H1 (cell line): Measurements from ENCODE around the gene DOC2A. TPM values are rescaled to one million over a fixed set of nuclear protein-coding genes. Genes with fewer than 3 reads are reported as not detected.

Source experiments
- CTCF ChIA-PET: fragments of 300-600 bp; sonication (Branson Sonifier 250); formaldehyde crosslinking; loops from one replicate; lab custom pipeline; 2021; ENCODE audit not compliant: partially characterized antibody; lab: Charles Lee
- POLR2A ChIA-PET: fragments of 300-600 bp; sonication (Branson Sonifier 250); formaldehyde crosslinking; loops from one replicate; lab custom pipeline; 2021; ENCODE audit warnings: inconsistent platforms; ENCODE audit not compliant: partially characterized antibody; lab: Charles Lee
- DNase-seq, 2 experiments: peaks; one replicate each; pipeline versions ENCODE4 v3.0.0 to v3.0.0-alpha.2; 2010 to 2022; ENCODE audit warnings: low spot score in 2 of 2, low read depth in 1 of 2, mixed read lengths in 1 of 2
- FAIRE-seq: peaks from 2 replicates; lab custom pipeline; 2011; peaks lifted over from hg19 to GRCh38; lab: Jason Lieb, UNC
- H2AFZ ChIP-seq: 2 replicates; pipeline ENCODE4 v1.8.1; 2012; ENCODE audit warnings: low read length, inconsistent platforms
- H2AK5ac ChIP-seq: 2 replicates; pipeline ENCODE4 v1.6.1; 2013; ENCODE audit warnings: low read depth, low read length
- H2BK120ac ChIP-seq: replicated peaks from 2 replicates; pipeline ENCODE3; 2013; ENCODE audit warnings: low read depth, low read length, inconsistent platforms
- H2BK12ac ChIP-seq: 2 replicates; pipeline ENCODE4 v1.6.1; 2013; ENCODE audit warnings: low read depth, low read length
- H2BK15ac ChIP-seq: 2 replicates; pipeline ENCODE4 v1.6.1; 2013; ENCODE audit warnings: low read length
- H2BK20ac ChIP-seq: 2 replicates; pipeline ENCODE4 v1.6.1; 2013; ENCODE audit warnings: low read length
- H2BK5ac ChIP-seq: 2 replicates; pipeline ENCODE4 v1.6.1; 2013; ENCODE audit warnings: low read depth, low read length
- H3K14ac ChIP-seq: 2 replicates; pipeline ENCODE4 v1.6.1; 2013; ENCODE audit warnings: inconsistent platforms; ENCODE audit not compliant: insufficient read length
- H3K18ac ChIP-seq: 2 replicates; pipeline ENCODE4 v1.6.1; 2013; ENCODE audit warnings: low read length; ENCODE audit errors: extremely low read depth
- H3K23ac ChIP-seq: 2 replicates; pipeline ENCODE4 v1.6.1; 2013; ENCODE audit warnings: inconsistent platforms; ENCODE audit not compliant: insufficient read length
- H3K23me2 ChIP-seq: 2 replicates; pipeline ENCODE4 v1.6.1; 2013; ENCODE audit warnings: low read depth, low read length
- H3K27ac ChIP-seq: 2 replicates; pipeline ENCODE4 v1.6.1; 2011; ENCODE audit warnings: low read depth, low read length, inconsistent platforms
- H3K27me3 ChIP-seq, 4 experiments: replicated peaks in 1 of 4; 1 replicate in 1 of 4; 2 replicates in 3 of 4; pipeline versions ENCODE4 v1.6.1 to v1.8.1; 2011 to 2013; ENCODE audit warnings: low read length in 3 of 4, mild to moderate bottlenecking in 3 of 4, inconsistent platforms in 2 of 4, mixed read lengths in 2 of 4, moderate library complexity in 1 of 4; ENCODE audit not compliant: control insufficient read depth in 3 of 4, insufficient read depth in 3 of 4; ENCODE audit errors: extremely low read depth in 1 of 4
- H3K36me3 ChIP-seq, 4 experiments: 2 replicates each; pipeline versions ENCODE4 v1.6.1 to v1.8.1; 2011 to 2013; ENCODE audit warnings: mild to moderate bottlenecking in 4 of 4, low read length in 3 of 4, moderate library complexity in 2 of 4, control low read depth in 1 of 4, inconsistent platforms in 1 of 4; ENCODE audit not compliant: insufficient read depth in 4 of 4, control insufficient read depth in 2 of 4
- H3K4ac ChIP-seq: replicated peaks from 2 replicates; pipeline ENCODE3; 2013; ENCODE audit warnings: low read length, low read depth, mixed read lengths, inconsistent platforms; ENCODE audit not compliant: insufficient read length
- H3K4me1 ChIP-seq, 4 experiments: replicated peaks in 1 of 4; 1 replicate in 1 of 4; 2 replicates in 3 of 4; pipeline versions ENCODE4 v1.6.1 to v1.8.1; 2011 to 2013; ENCODE audit warnings: low read length in 3 of 4, inconsistent platforms in 2 of 4, mixed read lengths in 1 of 4; ENCODE audit not compliant: insufficient read depth in 4 of 4, control insufficient read depth in 3 of 4
- H3K4me2 ChIP-seq, 2 experiments: 2 replicates each; pipeline versions ENCODE4 v1.6.1 to v1.8.1; 2011 to 2013; ENCODE audit warnings: low read depth in 2 of 2, low read length in 2 of 2, control low read depth in 1 of 2, inconsistent platforms in 1 of 2, mild to moderate bottlenecking in 1 of 2; ENCODE audit not compliant: insufficient read depth in 1 of 2
- H3K4me3 ChIP-seq, 4 experiments: fragments of 200-600, 300-600 bp in 1 of 4; sonication (generic), shearing (Covaris generic), sonication (Bioruptor Twin) in 1 of 4; 2 replicates each; pipeline versions ENCODE4 v1.5.1 to v1.8.1; 2011 to 2016; ENCODE audit warnings: low read length in 4 of 4, low read depth in 3 of 4, control low read depth in 2 of 4, inconsistent platforms in 2 of 4, mild to moderate bottlenecking in 2 of 4, mixed read lengths in 1 of 4, moderate library complexity in 1 of 4; ENCODE audit not compliant: insufficient read depth in 2 of 4; ENCODE audit errors: extremely low read depth in 1 of 4
- H3K56ac ChIP-seq: replicated peaks from 2 replicates; pipeline ENCODE3; 2013; ENCODE audit warnings: low read depth, mild to moderate bottlenecking, mixed read lengths, low read length, inconsistent platforms; ENCODE audit not compliant: insufficient read length
- H3K79me1 ChIP-seq: 2 replicates; pipeline ENCODE4 v1.6.1; 2013; ENCODE audit warnings: low read depth, low read length, control low read depth
- H3K79me2 ChIP-seq, 2 experiments: 2 replicates each; pipeline versions ENCODE4 v1.6.1 to v1.8.1; 2012 to 2013; ENCODE audit warnings: low read length in 2 of 2, mild to moderate bottlenecking in 2 of 2, inconsistent platforms in 1 of 2; ENCODE audit not compliant: insufficient read depth in 2 of 2, control insufficient read depth in 1 of 2
- H3K9ac ChIP-seq, 4 experiments: replicated peaks in 1 of 4; 1 replicate in 1 of 4; 2 replicates in 3 of 4; pipeline versions ENCODE4 v1.6.1 to v1.8.1; 2011 to 2013; ENCODE audit warnings: low read depth in 3 of 4, low read length in 3 of 4, control low read depth in 2 of 4, mild to moderate bottlenecking in 2 of 4, moderate library complexity in 2 of 4, inconsistent platforms in 1 of 4; ENCODE audit errors: extremely low read depth in 1 of 4
- H3K9me3 ChIP-seq, 2 experiments: 2 replicates each; pipeline versions ENCODE4 v1.6.1 to v1.8.1; 2012 to 2013; ENCODE audit warnings: mild to moderate bottlenecking in 2 of 2, moderate library complexity in 2 of 2, control low read depth in 1 of 2, inconsistent platforms in 1 of 2, low read depth in 1 of 2, low read length in 1 of 2, mixed read lengths in 1 of 2; ENCODE audit not compliant: insufficient read depth in 2 of 2
- H4K20me1 ChIP-seq, 2 experiments: replicated peaks in 1 of 2; 2 replicates each; pipeline versions ENCODE3 to v1.8.1; 2011 to 2013; ENCODE audit warnings: inconsistent platforms in 2 of 2, low read length in 2 of 2, mild to moderate bottlenecking in 1 of 2; ENCODE audit not compliant: insufficient read depth in 2 of 2, control insufficient read depth in 1 of 2
- H4K5ac ChIP-seq: 2 replicates; pipeline ENCODE4 v1.6.1; 2013; ENCODE audit warnings: low read length, low read depth, mixed read lengths, inconsistent platforms; ENCODE audit not compliant: insufficient read length
- H4K8ac ChIP-seq: 2 replicates; pipeline ENCODE4 v1.8.0; 2013; ENCODE audit warnings: mild to moderate bottlenecking, moderate library complexity, low read length, inconsistent platforms; ENCODE audit not compliant: insufficient read depth; ENCODE audit errors: extremely low read depth
- H4K91ac ChIP-seq: replicated peaks from 2 replicates; pipeline ENCODE3; 2013; ENCODE audit warnings: low read length, mixed read lengths, inconsistent platforms; ENCODE audit not compliant: insufficient read length
- CHD1 ChIP-seq: IDR thresholded peaks from 2 replicates; pipeline ENCODE4 v1.6.1; 2012; ENCODE audit warnings: low read depth, low read length, improper control_type of control experiment
- CREB1 ChIP-seq: IDR thresholded peaks from 2 replicates; pipeline ENCODE4 v1.6.1; 2012; ENCODE audit warnings: inconsistent platforms
- EZH2 ChIP-seq: fragments of 200-600 bp; sonication (generic); IDR thresholded peaks from 2 replicates; pipeline ENCODE4 v1.7.1; 2012; ENCODE audit warnings: low read depth, mild to moderate bottlenecking, moderate library complexity, low read length, inconsistent platforms; ENCODE audit not compliant: severe bottlenecking
- GTF2F1 ChIP-seq: IDR thresholded peaks from 2 replicates; pipeline ENCODE4 v1.6.1; 2012; ENCODE audit warnings: low read depth, low read length, improper control_type of control experiment, borderline replicate concordance
- KDM4A ChIP-seq: IDR thresholded peaks from one replicate; pipeline ENCODE4 v1.7.1; 2012; ENCODE audit warnings: low read depth, mild to moderate bottlenecking, moderate library complexity, low read length, inconsistent platforms; ENCODE audit not compliant: severe bottlenecking
- NRF1 ChIP-seq: IDR thresholded peaks from 2 replicates; pipeline ENCODE4 v1.6.1; 2011; ENCODE audit warnings: mild to moderate bottlenecking, low read depth, low read length, improper control_type of control experiment
- POLR2A ChIP-seq, 2 experiments: IDR thresholded peaks; 1 replicate in 1 of 2; 2 replicates in 1 of 2; pipeline ENCODE4 v1.6.1; 2011; ENCODE audit warnings: low read depth in 2 of 2, low read length in 2 of 2, mild to moderate bottlenecking in 2 of 2; ENCODE audit errors: control extremely low read depth in 1 of 2
- RBBP5 ChIP-seq: IDR thresholded peaks from 2 replicates; pipeline ENCODE4 v1.7.1; 2012; ENCODE audit warnings: low read depth, mild to moderate bottlenecking, inconsistent platforms, low read length, moderate library complexity, borderline replicate concordance
- RNF2 ChIP-seq: fragments of 200-900, 300-1000 bp; sonication (generic); IDR thresholded peaks from 2 replicates; pipeline ENCODE4 v1.7.1; 2016; ENCODE audit warnings: borderline replicate concordance, low read depth, mild to moderate bottlenecking, antibody characterized with exemption, low read length; ENCODE audit not compliant: poor library complexity, severe bottlenecking; ENCODE audit errors: missing control alignments
- RXRA ChIP-seq: IDR thresholded peaks from 2 replicates; pipeline ENCODE4 v1.6.1; 2011; ENCODE audit warnings: low read depth, mild to moderate bottlenecking, low read length, moderate library complexity; ENCODE audit not compliant: insufficient read depth
- SIX5 ChIP-seq: IDR thresholded peaks from 2 replicates; pipeline ENCODE4 v1.6.1; 2011; ENCODE audit warnings: mild to moderate bottlenecking, low read depth, low read length
- TBP ChIP-seq: IDR thresholded peaks from 2 replicates; pipeline ENCODE4 v1.6.1; 2011; ENCODE audit warnings: low read depth, low read length, improper control_type of control experiment
- WGBS, 2 experiments: shearing (Covaris generic) in 1 of 2; methylation state at CpG; one replicate each; pipeline versions ENCODE4 v1.1.6 to v1.1.7; 2013 to 2015; ENCODE audit warnings: low lambda C conversion rate in 2 of 2, mixed read lengths in 2 of 2, inconsistent platforms in 1 of 2, low coverage in 1 of 2, missing lambda C conversion rate in 1 of 2; ENCODE audit not compliant: insufficient replicate concordance in 2 of 2, insufficient coverage in 1 of 2, insufficient read length in 1 of 2; ENCODE audit errors: extremely low coverage in 1 of 2, missing lambda C conversion rate in 1 of 2; 5-methylcytosine and 5-hydroxymethylcytosine counted together
- polyA plus RNA-seq, 7 experiments: library from polyadenylated mRNA; depleted of rRNA in 3 of 7; stranded (reverse) in 5 of 7; unstranded in 2 of 7; fragments of >200 nt in 5 of 7; fragments of 200-250 nt in 2 of 7; gene quantifications; 1 replicate in 5 of 7; 2 replicates in 1 of 7; 4 replicates in 1 of 7; pipeline versions ENCODE4 v1.2.1 to v1.2.3, GENCODE V29; 2011 to 2013; ENCODE audit warnings: missing spikeins in 2 of 7, mixed read lengths in 2 of 7
- total RNA-seq: library from RNA; stranded (reverse); fragmentation: NEBNext Ultra II Directional; extraction: Animal tissue kit (Norgen Biotek cat#: 25700); gene quantifications from 2 replicates; pipeline ENCODE4 v1.2.1, GENCODE V29; 2021

DOC2A gene
- total and polyA plus RNA-seq, 2 of the 8 experiments (the other 6 are each of a cell fraction or from before 2014, with no cell fraction given), result 13.9 to 20.7 TPM

DNA sequence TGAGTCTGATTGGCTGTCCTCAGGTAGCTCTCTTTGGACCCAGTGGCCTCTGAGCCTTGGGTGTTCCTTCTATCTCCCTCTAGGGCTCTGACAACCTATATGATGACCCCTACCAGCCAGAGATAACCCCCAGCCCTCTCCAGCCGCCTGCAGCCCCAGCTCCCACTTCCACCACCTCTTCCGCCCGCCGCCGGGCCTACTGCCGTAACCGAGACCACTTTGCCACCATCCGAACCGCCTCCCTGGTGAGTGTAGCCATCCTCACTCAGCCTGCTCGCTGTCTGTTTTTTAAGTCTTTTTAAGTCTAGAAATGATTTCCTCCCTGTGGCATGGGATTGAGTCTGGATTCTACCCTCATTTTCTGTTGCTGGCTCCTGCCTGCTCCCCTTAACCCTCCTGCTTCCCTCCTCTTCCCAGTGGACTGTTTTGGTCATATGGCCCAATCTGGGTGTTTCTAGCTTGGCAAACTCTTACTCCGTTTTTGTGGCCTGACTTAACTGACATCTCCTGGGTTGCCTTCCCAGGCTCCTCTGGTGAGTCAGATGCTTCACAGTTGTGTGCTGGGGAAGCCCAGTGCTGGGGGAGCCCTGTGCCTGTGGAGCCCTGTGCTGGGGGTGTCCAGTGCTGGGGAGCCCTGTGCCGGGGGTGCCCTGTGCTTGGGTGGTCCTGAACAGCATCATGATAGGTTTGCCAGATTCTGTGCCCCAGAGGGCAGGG lies 27.2 kb downstream of the DOC2A start:
- H3K9me3 ChIP-seq, result no peaks in the 10 kb centered on the region
- no peak overlapping the region for H3K23ac ChIP-seq
- peaks cover 18 to 84% (median 65%) of the 10 kb centered on the region in 4 experiments for H3K36me3 ChIP-seq
- H3K23me2 ChIP-seq, result no peaks in the 10 kb centered on the region
- FAIRE-seq, result no peak
- no peak overlapping the region for H3K56ac ChIP-seq
- no peak overlapping the region for H3K4me3 ChIP-seq
- WGBS, 2 experiments, result 86% methylated on average over 12 of the region's 12 CpGs; no CpG with 5 or more reads in 1 of the 2 experiments
- H3K4me1 ChIP-seq, result no peaks in the 10 kb centered on the region
- H2BK5ac ChIP-seq, result no peak overlapping the region
- no peak overlapping the region for H3K27ac ChIP-seq
- no peak overlapping the region for H2BK15ac ChIP-seq
- no peak overlapping the region for H2BK20ac ChIP-seq
- H3K79me2 ChIP-seq, result no peaks in the 10 kb centered on the region
- no peak overlapping the region for H2BK12ac ChIP-seq
- no peak overlapping the region for H4K5ac ChIP-seq
- H4K91ac ChIP-seq, result no peak overlapping the region
- H3K9ac ChIP-seq, result no peak overlapping the region
- no peak overlapping the region for H2AFZ ChIP-seq
- H3K79me1 ChIP-seq, result peaks cover 4% of the 10 kb centered on the region; the same call in 1 of the 2 replicates
- ChIA-PET POLR2A (interaction anchor here (1.3 to 2.7 kb wide), 2 partner anchors 10 to 11 kb away, joined by 4 to 8 read pairs; partner anchors contain the start of genes HIRIP3 and TAOK2), CTCF (interaction anchor here (0.9 to 1.8 kb wide), 5 partner anchors 8 to 49 kb away, joined by 3 to 7 read pairs (median 3); no protein-coding TSS in a partner anchor)
- peaks cover 0 to 2% of the 10 kb centered on the region in 2 experiments for H4K20me1 ChIP-seq
- H3K27me3 ChIP-seq, result no peaks in the 10 kb centered on the region
- no peak overlapping the region for H3K14ac ChIP-seq
- no peak overlapping the region for H3K18ac ChIP-seq
- no peak overlapping the region for H4K8ac ChIP-seq
- H2AK5ac ChIP-seq, result no peak overlapping the region
- H3K4me2 ChIP-seq, result no peak overlapping the region
- H2BK120ac ChIP-seq, result no peak overlapping the region
- no peak for DNase-seq
- H3K4ac ChIP-seq, result no peak overlapping the region
- TF ChIP-seq KDM4A, result no peak
- TF ChIP-seq TBP, result no peak
- no peak for TF ChIP-seq RXRA
- no peak for TF ChIP-seq SIX5
- TF ChIP-seq CHD1, result no peak
- no peak for TF ChIP-seq POLR2A (IDR thresholded peaks at IDR 0.05; ENCODE audit: control extremely low read depth in 1 of 2, low read depth in 2 of 2, low read length in 2 of 2)
- no peak for TF ChIP-seq EZH2
- no peak for TF ChIP-seq GTF2F1
- no peak for TF ChIP-seq RNF2
- TF ChIP-seq NRF1, result no peak
- no peak for TF ChIP-seq CREB1
- no peak for TF ChIP-seq RBBP5
